Measurements from ENCODE around the gene CDKL1.
"Not testable (repeated sequence)": the region's sequence is repeated elsewhere in the genome, so short reads cannot be mapped to it uniquely, and the experiment has no call there.

CDKL1 gene

GRCh38 chr14:50383618-50384225 is 13.0 kb downstream of the CDKL1 start:
- DNase-seq, result no peak

DNA sequence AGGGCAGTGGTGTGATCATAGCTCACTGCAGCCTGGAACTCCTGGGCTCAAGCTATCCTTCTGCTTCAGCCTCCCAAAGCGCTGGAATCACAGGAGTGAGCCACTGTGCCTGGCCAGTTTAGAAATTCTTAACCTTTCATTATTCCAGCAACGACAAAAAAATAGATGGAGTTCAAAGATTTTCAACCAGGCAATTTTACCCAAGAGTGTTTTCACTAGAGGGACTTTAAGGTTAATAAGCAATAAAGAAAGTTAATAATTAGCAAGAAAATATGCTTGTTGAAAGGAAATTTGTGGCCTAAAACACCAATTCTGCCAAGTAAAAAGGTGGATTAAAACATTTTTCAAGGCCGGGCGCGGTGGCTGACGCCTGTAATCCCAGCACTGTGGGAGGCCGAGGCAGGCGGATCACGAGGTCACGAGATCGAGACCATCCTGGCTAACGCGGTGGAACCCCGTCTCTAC is 14.8 kb downstream of the CDKL1 start:
- no peak for DNase-seq

DNA sequence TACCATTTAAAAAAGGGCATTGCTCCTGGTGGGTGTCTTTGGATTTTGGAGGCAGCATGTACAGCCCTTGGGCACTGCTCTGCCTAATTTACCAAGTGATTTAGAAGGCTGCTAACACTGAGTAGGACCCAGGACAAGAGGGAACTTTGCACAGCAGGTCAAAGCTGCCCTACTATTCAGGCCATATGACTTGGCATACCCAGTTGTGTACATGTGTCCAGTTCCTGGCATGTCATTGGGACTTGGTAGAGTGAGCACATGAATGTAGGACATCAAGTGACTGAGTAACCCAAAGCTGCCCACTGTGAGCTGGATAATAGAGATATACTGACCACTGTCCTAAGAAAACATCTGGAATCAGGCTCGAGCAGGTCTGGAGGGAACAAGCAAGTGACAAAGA is 15.7 kb downstream of the CDKL1 start:
- DNase-seq, result no peak

DNA sequence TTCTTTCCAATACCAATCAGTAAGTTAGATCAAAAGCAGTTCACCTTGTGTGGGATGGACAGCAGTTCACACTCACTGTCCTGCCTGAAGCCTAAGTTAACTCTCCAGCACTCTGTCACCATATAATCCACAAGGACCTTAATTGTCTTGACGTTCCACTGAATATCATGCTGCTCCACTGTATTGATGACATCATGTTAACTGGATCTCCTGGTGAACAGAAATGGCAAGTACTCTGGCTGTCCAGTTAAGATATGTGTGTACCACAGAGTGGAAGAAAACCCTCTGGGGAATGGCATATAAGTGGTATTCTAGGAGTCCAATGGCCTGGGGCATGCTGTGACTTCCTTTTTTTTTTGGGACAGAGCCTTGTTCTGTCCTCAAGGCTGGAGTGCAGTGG is 16.2 kb downstream of the CDKL1 start:
- DNase-seq, result no peak

DNA sequence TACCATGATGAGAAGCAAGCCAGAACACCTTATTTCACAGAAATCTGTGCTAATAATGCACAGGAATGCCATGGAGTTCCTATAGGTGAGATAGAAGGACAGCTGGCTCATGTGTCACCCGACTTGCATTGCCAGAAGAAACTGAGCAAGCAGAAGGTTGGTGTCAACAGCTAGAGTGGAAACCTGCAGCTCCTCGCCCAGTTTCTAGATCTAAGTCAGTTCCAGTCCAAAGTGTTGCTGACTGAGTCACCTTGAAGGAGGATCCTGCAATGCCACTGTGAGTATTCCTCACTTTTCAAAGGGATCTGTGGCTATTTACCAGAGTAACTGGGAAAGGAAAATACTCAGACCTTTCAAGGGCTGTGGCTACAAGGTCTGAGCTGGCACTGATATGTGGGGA is 17.1 kb downstream of the CDKL1 start:
- no peak for DNase-seq

- no peak for DNase-seq
Measured at GRCh38 chr14:50377550-50378085, 19.1 kb downstream of the CDKL1 start.

GRCh38 chr14:50375760-50376159 is 20.9 kb downstream of the CDKL1 start:
- DNase-seq, result no peak

- DNase-seq, result no peak
Measured at GRCh38 chr14:50373959-50374358, 22.7 kb downstream of the CDKL1 start.

DNA sequence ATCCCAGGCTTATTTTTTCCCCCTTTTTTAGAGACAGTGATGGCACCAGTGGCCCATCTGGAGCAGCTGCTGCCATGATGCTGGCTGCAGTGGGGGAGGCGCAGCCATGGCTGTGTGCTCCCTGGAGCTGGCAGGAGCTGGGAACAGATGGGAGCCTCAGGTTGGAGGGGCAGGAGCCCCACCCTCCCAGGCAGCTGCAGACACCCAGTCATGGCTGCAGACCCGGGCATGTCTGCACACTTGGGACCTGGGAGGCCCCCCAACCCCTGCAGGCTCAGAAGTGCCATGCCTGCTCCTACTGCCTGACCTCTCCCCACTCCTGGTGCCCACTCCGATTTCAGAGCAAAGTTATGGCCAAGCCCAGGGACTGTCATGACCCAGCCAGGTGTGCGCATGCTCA is 25.1 kb downstream of the CDKL1 start:
- no peak for DNase-seq

- no peak for DNase-seq
Measured at GRCh38 chr14:50366589-50366988, 30.1 kb downstream of the CDKL1 start.

DNA sequence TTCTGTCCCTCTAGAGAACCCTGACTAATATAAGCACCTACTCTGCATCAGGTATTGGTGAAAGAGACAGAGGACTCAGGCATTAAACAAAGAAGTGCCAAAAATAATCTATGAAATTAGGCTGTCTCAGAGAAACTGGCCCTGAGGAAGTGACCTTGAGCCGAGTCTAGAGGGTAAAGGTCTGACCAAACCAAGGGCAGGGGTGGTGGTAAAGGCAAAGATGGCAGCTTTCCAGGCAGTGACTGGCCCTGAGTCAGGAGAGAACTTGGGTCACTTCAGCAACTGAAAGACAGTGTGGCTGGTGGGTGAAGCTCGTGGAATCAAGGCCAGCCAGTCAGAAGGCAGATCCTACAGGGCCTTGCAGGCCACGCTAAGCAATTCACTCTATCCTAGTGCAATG is 30.6 kb downstream of the CDKL1 start:
- DNase-seq, result no peak

- DNase-seq, result not testable (repeated sequence)
Measured at GRCh38 chr14:50365572-50365971, 31.1 kb downstream of the CDKL1 start.

DNA sequence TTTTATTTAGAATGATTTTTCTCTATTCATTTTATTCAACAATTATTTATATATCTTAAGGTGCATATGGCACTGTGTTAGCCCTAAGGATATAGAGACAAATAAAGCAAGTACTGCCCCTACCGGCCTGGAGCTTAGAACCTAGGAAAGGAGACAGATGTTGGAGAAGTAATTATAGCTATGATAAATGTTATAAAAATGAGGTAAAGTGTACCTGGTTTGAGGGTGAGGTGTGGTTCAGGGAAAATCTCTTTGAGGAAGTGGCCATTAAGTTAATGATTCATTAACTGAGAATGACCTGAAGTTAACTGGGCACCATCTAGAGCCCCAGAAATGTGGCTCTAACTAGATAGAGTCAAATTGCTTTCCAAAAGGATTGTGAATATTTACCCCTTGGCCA is 31.9 kb downstream of the CDKL1 start:
- DNase-seq, result no peak

GRCh38 chr14:50363714-50364111 is 33.0 kb downstream of the CDKL1 start:
- DNase-seq, result peak; percentile 33

GRCh38 chr14:50362764-50363713 is 33.6 kb downstream of the CDKL1 start:
- peak; percentile 22 for DNase-seq

GRCh38 chr14:50361473-50362403 is 34.9 kb downstream of the CDKL1 start:
- DNase-seq, result not testable (repeated sequence)

- DNase-seq, result no peak
Measured at GRCh38 chr14:50360851-50361250, 35.8 kb downstream of the CDKL1 start.

- no peak for DNase-seq
Measured at GRCh38 chr14:50360093-50360492, 36.6 kb downstream of the CDKL1 start.

- DNase-seq, result no peak
Measured at GRCh38 chr14:50359631-50360030, 37.0 kb downstream of the CDKL1 start.

DNA sequence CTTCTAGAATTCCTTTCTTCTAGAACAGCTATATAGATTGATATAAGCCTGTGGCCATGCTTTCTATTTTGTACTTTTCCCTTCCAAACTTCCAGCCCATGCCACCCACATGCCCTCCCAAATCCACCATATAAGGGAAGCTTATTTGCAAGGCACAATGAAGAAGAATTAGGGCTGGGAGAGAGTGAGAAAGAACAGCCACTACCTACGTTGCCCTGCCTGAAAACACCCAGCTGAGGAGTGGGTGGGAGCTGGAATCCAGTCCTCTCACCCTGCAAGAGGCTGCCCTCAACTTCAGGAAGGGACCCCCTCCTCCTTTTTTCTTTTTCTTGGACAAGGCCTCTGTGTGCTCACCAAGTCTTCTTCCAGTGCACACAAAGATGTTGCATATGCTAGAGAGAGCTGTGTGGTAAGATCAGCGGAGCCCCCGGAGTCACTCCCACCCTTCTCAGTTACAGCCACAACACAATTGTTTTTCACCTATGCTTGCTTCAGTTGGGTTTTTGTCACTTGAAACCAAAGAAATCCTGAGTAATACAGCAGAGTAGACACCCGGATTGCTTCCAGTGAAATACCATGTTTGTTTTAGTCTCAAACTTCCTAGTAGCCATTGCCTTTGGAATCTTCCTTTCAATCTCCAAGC is 38.8 kb downstream of the CDKL1 start:
- DNase-seq, result no peak

- DNase-seq, result no peak
Measured at GRCh38 chr14:50357124-50357523, 39.6 kb downstream of the CDKL1 start.

GRCh38 chr14:50356283-50356682 is 40.4 kb downstream of the CDKL1 start:
- not testable (repeated sequence) for DNase-seq

All from activated naive CD4-positive, alpha-beta T cell treated with Interleukin-2 at 50 U/mL for 16 hours (primary cell).